HG03175 (cell line): ENCODE measurements around the gene VSTM2A.

Source experiments
- ATAC-seq: cut with Tn5 transposase; IDR thresholded peaks from one replicate; pipeline ENCODE4 v1.9.1; 2021; ENCODE audit warnings: mild to moderate bottlenecking, moderate library complexity; ENCODE audit not compliant: unreplicated experiment

Gene VSTM2A

DNA sequence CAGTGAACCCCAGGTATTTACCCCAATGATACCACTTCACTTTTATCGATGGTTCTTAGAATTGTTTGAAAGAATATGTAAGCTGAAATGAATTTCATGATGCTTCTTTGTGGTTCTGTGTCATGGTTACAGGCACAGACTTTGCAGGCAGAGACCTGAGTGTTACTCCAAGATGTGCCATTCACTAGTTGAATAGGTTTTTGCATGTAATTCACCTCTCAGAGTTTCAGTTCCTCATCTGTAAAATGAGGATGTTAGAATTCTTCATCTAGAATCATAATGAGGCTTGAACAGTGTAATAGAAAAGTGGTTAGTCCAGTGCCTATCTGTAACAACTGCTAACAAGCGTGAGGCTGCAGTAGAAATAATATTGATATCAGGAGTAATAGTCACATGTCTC lies 54.6 kb downstream of the VSTM2A start:
- peak; percentile 96 for ATAC-seq

GRCh38 chr7:54615537-54615936 lies 73.4 kb downstream of the VSTM2A start:
- no peak for ATAC-seq
